PFSK-1 (cell line): Measurements from ENCODE around the gene ZC3H8.

Experiments used
- POLR2AphosphoS5 ChIP-seq: IDR thresholded peaks from 2 replicates; pipeline ENCODE4 v1.6.1; 2012; ENCODE audit warnings: low read depth, mild to moderate bottlenecking, control low read depth, low read length, moderate library complexity
- REST ChIP-seq, 2 experiments: IDR thresholded peaks; 2 replicates each; pipeline versions ENCODE4 v1.6.1 to v1.8.0; 2011 to 2012; ENCODE audit warnings: low read depth in 2 of 2, low read length in 2 of 2, control low read depth in 1 of 2, inconsistent platforms in 1 of 2, mild to moderate bottlenecking in 1 of 2, moderate library complexity in 1 of 2; ENCODE audit not compliant: insufficient read depth in 1 of 2

DNA sequence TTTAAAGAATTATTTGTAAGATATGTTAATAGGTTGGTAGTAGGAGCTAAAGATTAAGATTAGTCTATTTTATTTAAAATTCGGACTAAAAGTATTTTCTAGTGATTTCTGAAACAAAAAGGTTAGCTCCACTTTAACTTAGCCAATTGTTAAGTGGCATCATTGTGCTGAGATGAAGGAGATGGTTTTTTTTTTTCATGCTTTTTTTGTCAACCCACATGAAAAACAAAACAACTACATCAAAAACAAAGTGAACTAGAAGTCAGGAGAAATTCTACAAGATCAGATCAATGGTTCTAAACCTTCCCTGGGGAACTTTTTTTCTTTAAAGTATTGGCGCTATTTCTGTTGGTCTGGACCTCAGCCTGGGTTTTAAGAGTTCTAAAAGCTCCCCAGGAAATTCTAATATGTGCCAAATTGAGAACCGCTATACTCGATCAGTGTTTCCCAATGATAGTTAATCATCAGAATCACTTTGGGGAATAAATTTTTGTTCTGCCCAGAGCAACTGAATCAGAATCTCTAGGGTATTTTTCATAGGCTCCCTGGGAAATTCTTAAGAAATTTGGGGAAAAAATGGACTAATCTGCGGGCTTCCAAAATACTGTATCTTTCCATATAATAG, 22.9 kb upstream of the ZC3H8 start:
- TF ChIP-seq REST (IDR thresholded peaks at IDR 0.05; ENCODE audit: insufficient read depth in 1 of 2, low read depth in 2 of 2, low read length in 2 of 2) (no peak), POLR2AphosphoS5 (no peak)
